H9 (cell line): ENCODE measurements around the gene ASB5. TPM values are rescaled to one million over a fixed set of nuclear protein-coding genes. Genes with fewer than 3 reads are reported as not detected.

Source experiments
- DNase-seq: peaks from one replicate; pipeline ENCODE4 v3.0.0-alpha.2; 2017
- H2AFZ ChIP-seq: one replicate; pipeline ENCODE4 v1.6.1; 2013; ENCODE audit warnings: mild to moderate bottlenecking, low read length, control low read depth, moderate library complexity
- H2AK5ac ChIP-seq: 2 replicates; pipeline ENCODE4 v1.6.1; 2013; ENCODE audit warnings: low read length, control low read depth, mixed read lengths; ENCODE audit not compliant: insufficient read length
- H2BK120ac ChIP-seq: one replicate; pipeline ENCODE4 v1.6.1; 2013; ENCODE audit warnings: low read depth, mild to moderate bottlenecking, low read length, control low read depth, inconsistent platforms; ENCODE audit not compliant: poor library complexity, severe bottlenecking
- H2BK12ac ChIP-seq: 2 replicates; pipeline ENCODE4 v1.6.1; 2013; ENCODE audit warnings: low read length, control low read depth, mixed read lengths, low read depth; ENCODE audit not compliant: insufficient read length
- H2BK15ac ChIP-seq: 2 replicates; pipeline ENCODE4 v1.6.1; 2013; ENCODE audit warnings: low read depth, low read length, control low read depth
- H2BK20ac ChIP-seq: one replicate; pipeline ENCODE4 v1.6.1; 2013; ENCODE audit warnings: low read depth, mild to moderate bottlenecking, low read length, control low read depth, inconsistent platforms; ENCODE audit not compliant: poor library complexity, severe bottlenecking
- H2BK5ac ChIP-seq: 2 replicates; pipeline ENCODE4 v1.6.1; 2013; ENCODE audit warnings: low read length, control low read depth, mixed read lengths; ENCODE audit not compliant: insufficient read length
- H3K14ac ChIP-seq: 2 replicates; pipeline ENCODE4 v1.6.1; 2013; ENCODE audit warnings: low read length, control low read depth; ENCODE audit not compliant: insufficient read depth
- H3K18ac ChIP-seq: 2 replicates; pipeline ENCODE4 v1.6.1; 2013; ENCODE audit warnings: low read depth, mild to moderate bottlenecking, mixed read lengths, low read length, control low read depth; ENCODE audit not compliant: insufficient read length
- H3K23ac ChIP-seq: 2 replicates; pipeline ENCODE4 v1.6.1; 2013; ENCODE audit warnings: low read length, control low read depth, mixed read lengths, low read depth; ENCODE audit not compliant: insufficient read length
- H3K23me2 ChIP-seq: 2 replicates; pipeline ENCODE4 v1.6.1; 2013; ENCODE audit warnings: low read depth, mild to moderate bottlenecking, mixed read lengths, low read length, control low read depth; ENCODE audit not compliant: insufficient read length, poor library complexity, severe bottlenecking
- H3K27ac ChIP-seq: 2 replicates; pipeline ENCODE4 v1.5.1; 2013; ENCODE audit warnings: low read length, control low read depth, mixed read lengths, low read depth; ENCODE audit not compliant: insufficient read length
- H3K27me3 ChIP-seq: 2 replicates; pipeline ENCODE4 v1.6.1; 2013; ENCODE audit warnings: low read length, control low read depth, inconsistent platforms; ENCODE audit not compliant: insufficient read depth
- H3K4ac ChIP-seq: 2 replicates; pipeline ENCODE4 v1.6.1; 2013; ENCODE audit warnings: low read depth, mild to moderate bottlenecking, control low read depth, inconsistent platforms, low read length, moderate library complexity
- H3K4me1 ChIP-seq: 2 replicates; pipeline ENCODE4 v1.6.1; 2013; ENCODE audit warnings: low read length, control low read depth, inconsistent platforms; ENCODE audit not compliant: insufficient read depth
- H3K4me2 ChIP-seq: 2 replicates; pipeline ENCODE4 v1.6.1; 2013; ENCODE audit warnings: low read length, control low read depth, mixed read lengths; ENCODE audit not compliant: insufficient read length, insufficient read depth
- H3K56ac ChIP-seq: 2 replicates; pipeline ENCODE4 v1.6.1; 2013; ENCODE audit warnings: low read depth, mild to moderate bottlenecking, mixed read lengths, low read length, control low read depth; ENCODE audit not compliant: insufficient read length
- H3K79me1 ChIP-seq: 2 replicates; pipeline ENCODE4 v1.6.1; 2013; ENCODE audit warnings: low read depth, mild to moderate bottlenecking, moderate library complexity, low read length, control low read depth, inconsistent platforms; ENCODE audit not compliant: insufficient read depth, poor library complexity, severe bottlenecking
- H3K79me2 ChIP-seq: 2 replicates; pipeline ENCODE4 v1.6.1; 2013; ENCODE audit warnings: low read length, control low read depth, inconsistent platforms; ENCODE audit not compliant: insufficient read depth
- H3K9ac ChIP-seq: 2 replicates; pipeline ENCODE4 v1.6.1; 2013; ENCODE audit warnings: low read length, control low read depth, mixed read lengths; ENCODE audit not compliant: insufficient read length; ENCODE audit errors: extremely low read depth
- H3K9me3 ChIP-seq: one replicate; pipeline ENCODE4 v1.6.1; 2013; ENCODE audit warnings: low read depth, low read length, inconsistent platforms; ENCODE audit not compliant: control insufficient read depth
- H3T11ph ChIP-seq: one replicate; pipeline ENCODE4 v1.6.1; 2013; ENCODE audit warnings: mild to moderate bottlenecking, low read length, control low read depth, inconsistent platforms
- H4K20me1 ChIP-seq: one replicate; pipeline ENCODE4 v1.6.1; 2013; ENCODE audit not compliant: control insufficient read depth, insufficient read length, insufficient read depth
- H4K5ac ChIP-seq: 2 replicates; pipeline ENCODE4 v1.6.1; 2013; ENCODE audit warnings: low read depth, mild to moderate bottlenecking, mixed read lengths, low read length, control low read depth; ENCODE audit not compliant: insufficient read length
- H4K8ac ChIP-seq: replicated peaks from 2 replicates; pipeline ENCODE4 v1.6.1; 2013; ENCODE audit warnings: low read length, control low read depth, mixed read lengths, low read depth; ENCODE audit not compliant: insufficient read length
- H4K91ac ChIP-seq: 2 replicates; pipeline ENCODE4 v1.6.1; 2013; ENCODE audit warnings: low read depth, mild to moderate bottlenecking, moderate library complexity, mixed read lengths, low read length, control low read depth; ENCODE audit not compliant: insufficient read length
- H3K27ac Mint-ChIP-seq, 3 experiments: 2 replicates in 2 of 3; 3 replicates in 1 of 3; pipeline ENCODE4 v1.8.0; 2020 to 2021; ENCODE audit warnings: mixed read lengths in 3 of 3, mild to moderate bottlenecking in 1 of 3, moderate library complexity in 1 of 3
- H3K27me3 Mint-ChIP-seq: 2 replicates; pipeline ENCODE4 v1.8.0; 2021; ENCODE audit warnings: low read depth, mild to moderate bottlenecking, moderate library complexity, mixed read lengths
- H3K36me3 Mint-ChIP-seq, 3 experiments: 2 replicates in 2 of 3; 3 replicates in 1 of 3; pipeline ENCODE4 v1.8.0; 2020 to 2021; ENCODE audit warnings: low read depth in 3 of 3, mixed read lengths in 3 of 3; ENCODE audit not compliant: insufficient read depth in 1 of 3
- H3K4me1 Mint-ChIP-seq, 2 experiments: 2 replicates each; pipeline ENCODE4 v1.8.0; 2020; ENCODE audit warnings: mixed read lengths in 2 of 2
- H3K4me3 Mint-ChIP-seq, 2 experiments: 2 replicates in 1 of 2; 3 replicates in 1 of 2; pipeline ENCODE4 v1.8.0; 2020 to 2021; ENCODE audit warnings: mild to moderate bottlenecking in 2 of 2, mixed read lengths in 2 of 2, moderate library complexity in 1 of 2
- H3K9me3 Mint-ChIP-seq, 2 experiments: 2 replicates in 1 of 2; 3 replicates in 1 of 2; pipeline ENCODE4 v1.8.0; 2020; ENCODE audit warnings: mild to moderate bottlenecking in 2 of 2, mixed read lengths in 2 of 2, moderate library complexity in 1 of 2
- CTCF ChIP-seq: fragments of 200-600 bp; sonication (generic); conservative IDR thresholded peaks from 3 replicates; pipeline ENCODE4 v1.8.0; 2021; ENCODE audit warnings: antibody characterized with exemption, mild to moderate bottlenecking
- WGBS: extraction: QIAGEN DNeasy Blood & Tissue Kit; methylation state at CpG from one replicate; pipeline ENCODE4 v1.1.7; 2013; ENCODE audit warnings: missing lambda C conversion rate, low lambda C conversion rate, mixed read lengths; ENCODE audit not compliant: insufficient read length; ENCODE audit errors: extremely low coverage; 5-methylcytosine and 5-hydroxymethylcytosine counted together
- total RNA-seq: library from RNA; stranded (reverse); gene quantifications from 2 replicates; pipeline ENCODE4 v1.2.1, GENCODE V29; 2021

Gene ASB5
- total RNA-seq, 1 experiment from 2014 or later = not detected

- no peaks in the 10 kb centered on the region for H4K20me1 ChIP-seq
- no peaks in the 10 kb centered on the region for H3K27me3 Mint-ChIP-seq
- no peak overlapping the region for H2BK20ac ChIP-seq
- peaks cover 3% of the 10 kb centered on the region for H3K4me1 ChIP-seq
- no peaks in the 10 kb centered on the region for H3K36me3 Mint-ChIP-seq
- no peak overlapping the region for H4K5ac ChIP-seq
- H2BK120ac ChIP-seq = no peak overlapping the region
- no peak overlapping the region for H3K4me2 ChIP-seq
- peak overlapping the region; percentile 66 for H3K27ac ChIP-seq
- H4K91ac ChIP-seq = no peak overlapping the region
- peak overlapping the region; percentile 81 to 91 (median 86); a peak in 4 of 7 replicates for H3K27ac Mint-ChIP-seq
- H3K14ac ChIP-seq = no peak overlapping the region
- no peak overlapping the region for H2BK5ac ChIP-seq
- no peak overlapping the region for H3K4ac ChIP-seq
- H2BK15ac ChIP-seq = no peak overlapping the region
- no peak overlapping the region for H2AK5ac ChIP-seq
- H3K9ac ChIP-seq = no peak overlapping the region
- H3K23ac ChIP-seq = no peak overlapping the region
- H3K79me1 ChIP-seq = no peaks in the 10 kb centered on the region
- DNase-seq = no peak
- H2BK12ac ChIP-seq = peak overlapping the region; percentile 62
- no peaks in the 10 kb centered on the region for H3K9me3 ChIP-seq
- H3K4me3 Mint-ChIP-seq = no peak overlapping the region; a peak in 1 of 5 replicates
- H3K18ac ChIP-seq = no peak overlapping the region
- H4K8ac ChIP-seq = no peak overlapping the region
- H3K23me2 ChIP-seq = no peaks in the 10 kb centered on the region
- H3K56ac ChIP-seq = no peak overlapping the region
- H3K9me3 Mint-ChIP-seq = no peaks in the 10 kb centered on the region
- H3T11ph ChIP-seq = no peak overlapping the region
- WGBS = no CpG with 5 or more reads among the region's 6 CpGs
- no peaks in the 10 kb centered on the region for H3K27me3 ChIP-seq
- H2AFZ ChIP-seq = no peak overlapping the region
- no peaks in the 10 kb centered on the region for H3K79me2 ChIP-seq
- H3K4me1 Mint-ChIP-seq = peaks cover 30 to 34% of the 10 kb centered on the region in 2 experiments
- no peak for TF ChIP-seq CTCF
Observed at GRCh38 chr4:176186671-176187395, 82.2 kb downstream of the ASB5 start.
